OCI-LY1 (cell line): Measurements from ENCODE around the gene NKAIN2.

Experiments
- CTCF ChIP-seq: fragments of 200-600 bp; sonication (generic), shearing (Covaris generic); IDR thresholded peaks from 2 replicates; pipeline ENCODE4 v1.5.1; 2017; ENCODE audit warnings: mild to moderate bottlenecking, antibody characterized with exemption, low read length, moderate library complexity, mixed read lengths
- EZH2 ChIP-seq: fragments of 200-600 bp; sonication (generic), shearing (Covaris generic); IDR thresholded peaks from 2 replicates; pipeline ENCODE4 v1.8.0; 2017; ENCODE audit warnings: borderline replicate concordance, mixed run types, mild to moderate bottlenecking, antibody characterized with exemption, low read length, moderate library complexity, mixed read lengths

- TF ChIP-seq CTCF: no peak
- no peak for TF ChIP-seq EZH2
Measured at GRCh38 chr6:124298730-124299129, 495.1 kb downstream of the NKAIN2 start.
